Upper lobe of left lung (tissue), 4 donors: ENCODE data around the gene GAGE12J.

Experiments
- EP300 ChIP-seq, 4 donors: sonication (generic); formaldehyde crosslinking; IDR thresholded peaks; one replicate each; pipeline ENCODE4 v1.5.1; 2017; ENCODE audit warnings: antibody characterized with exemption in 4 of 4, control low read depth in 2 of 4
- POLR2A ChIP-seq, 4 donors: fragments of 450-650 bp; IDR thresholded peaks; one replicate each; pipeline ENCODE4 v1.5.1; 2016 to 2017; ENCODE audit warnings: antibody characterized with exemption in 4 of 4, mild to moderate bottlenecking in 2 of 4
- POLR2AphosphoS5 ChIP-seq, 2 donors: sonication (generic); formaldehyde crosslinking; IDR thresholded peaks; one replicate each; pipeline ENCODE4 v1.5.1; 2017; ENCODE audit warnings: antibody characterized with exemption in 2 of 2
- TF ChIP-seq, protein P1 (sequence below), 6 experiments: fragments of 450-650 bp in 4 of 6; fragments of 200-600 bp in 2 of 6; sonication (generic) in 2 of 6; IDR thresholded peaks; one replicate each; pipeline ENCODE4 v1.5.1; 2016 to 2019; ENCODE audit warnings: antibody characterized with exemption in 6 of 6

DNA sequence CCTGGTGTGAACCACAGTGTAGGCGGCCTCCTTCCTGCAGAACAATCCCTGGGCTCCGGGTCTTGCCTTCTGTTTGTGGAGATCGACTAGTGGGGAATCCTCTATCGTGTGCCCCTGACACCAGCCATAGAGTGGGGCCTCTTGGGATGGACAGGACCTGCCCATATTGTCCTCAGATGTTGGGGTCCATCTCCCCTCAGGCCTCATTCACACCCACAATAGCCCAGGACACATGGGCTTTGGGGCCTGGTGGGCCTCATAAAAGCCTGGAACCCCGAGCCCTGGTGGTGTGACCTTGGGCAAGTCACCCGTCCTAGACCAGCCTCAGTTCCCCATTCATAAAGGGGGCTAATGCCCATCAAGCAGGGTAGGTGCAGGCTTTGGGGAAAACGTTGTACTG, 31.6 kb upstream of the GAGE12J start:
- TF ChIP-seq POLR2A (IDR thresholded peaks at IDR 0.05) (no peak), EP300 (IDR thresholded peaks at IDR 0.05) (no peak), POLR2AphosphoS5 (IDR thresholded peaks at IDR 0.05) (no peak)
- TF ChIP-seq, protein P1, sequence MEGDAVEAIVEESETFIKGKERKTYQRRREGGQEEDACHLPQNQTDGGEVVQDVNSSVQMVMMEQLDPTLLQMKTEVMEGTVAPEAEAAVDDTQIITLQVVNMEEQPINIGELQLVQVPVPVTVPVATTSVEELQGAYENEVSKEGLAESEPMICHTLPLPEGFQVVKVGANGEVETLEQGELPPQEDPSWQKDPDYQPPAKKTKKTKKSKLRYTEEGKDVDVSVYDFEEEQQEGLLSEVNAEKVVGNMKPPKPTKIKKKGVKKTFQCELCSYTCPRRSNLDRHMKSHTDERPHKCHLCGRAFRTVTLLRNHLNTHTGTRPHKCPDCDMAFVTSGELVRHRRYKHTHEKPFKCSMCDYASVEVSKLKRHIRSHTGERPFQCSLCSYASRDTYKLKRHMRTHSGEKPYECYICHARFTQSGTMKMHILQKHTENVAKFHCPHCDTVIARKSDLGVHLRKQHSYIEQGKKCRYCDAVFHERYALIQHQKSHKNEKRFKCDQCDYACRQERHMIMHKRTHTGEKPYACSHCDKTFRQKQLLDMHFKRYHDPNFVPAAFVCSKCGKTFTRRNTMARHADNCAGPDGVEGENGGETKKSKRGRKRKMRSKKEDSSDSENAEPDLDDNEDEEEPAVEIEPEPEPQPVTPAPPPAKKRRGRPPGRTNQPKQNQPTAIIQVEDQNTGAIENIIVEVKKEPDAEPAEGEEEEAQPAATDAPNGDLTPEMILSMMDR (IDR thresholded peaks at IDR 0.05): no peak
